NB4 (cell line): ENCODE results near the gene EPM2AIP1.

Experiments used
- MYC ChIP-seq: IDR thresholded peaks from 2 replicates; pipeline ENCODE4 v1.6.1; 2011; ENCODE audit warnings: low read depth, low read length
- POLR2A ChIP-seq: IDR thresholded peaks from 2 replicates; pipeline ENCODE4 v1.6.1; 2011; ENCODE audit warnings: mild to moderate bottlenecking; ENCODE audit not compliant: insufficient read length; ENCODE audit errors: extremely low read depth
- TF ChIP-seq, protein P1 (sequence below): IDR thresholded peaks from one replicate; pipeline ENCODE4 v1.5.1; 2012; ENCODE audit warnings: low read depth, low read length

DNA sequence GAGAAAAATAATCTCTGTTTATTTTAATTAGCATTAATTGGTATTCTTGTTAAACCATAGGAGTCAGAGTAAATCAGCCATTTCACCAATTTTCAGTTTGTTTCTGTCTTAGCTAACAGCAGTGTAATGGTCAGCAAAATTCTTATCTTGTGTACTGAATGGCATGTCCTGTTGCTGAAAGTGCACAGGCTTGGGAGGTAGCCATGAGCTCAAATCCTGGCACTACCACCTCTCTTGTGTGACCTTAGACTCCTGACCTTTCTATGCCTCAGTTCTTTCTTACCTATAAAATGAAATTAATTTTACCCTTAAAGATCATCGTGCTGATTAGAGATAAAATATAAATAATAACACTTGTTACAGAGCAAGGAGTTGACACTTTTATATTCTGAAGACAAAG lies 36.2 kb upstream of the EPM2AIP1 start:
- TF ChIP-seq POLR2A (no peak), MYC (no peak)
- TF ChIP-seq, protein P1, sequence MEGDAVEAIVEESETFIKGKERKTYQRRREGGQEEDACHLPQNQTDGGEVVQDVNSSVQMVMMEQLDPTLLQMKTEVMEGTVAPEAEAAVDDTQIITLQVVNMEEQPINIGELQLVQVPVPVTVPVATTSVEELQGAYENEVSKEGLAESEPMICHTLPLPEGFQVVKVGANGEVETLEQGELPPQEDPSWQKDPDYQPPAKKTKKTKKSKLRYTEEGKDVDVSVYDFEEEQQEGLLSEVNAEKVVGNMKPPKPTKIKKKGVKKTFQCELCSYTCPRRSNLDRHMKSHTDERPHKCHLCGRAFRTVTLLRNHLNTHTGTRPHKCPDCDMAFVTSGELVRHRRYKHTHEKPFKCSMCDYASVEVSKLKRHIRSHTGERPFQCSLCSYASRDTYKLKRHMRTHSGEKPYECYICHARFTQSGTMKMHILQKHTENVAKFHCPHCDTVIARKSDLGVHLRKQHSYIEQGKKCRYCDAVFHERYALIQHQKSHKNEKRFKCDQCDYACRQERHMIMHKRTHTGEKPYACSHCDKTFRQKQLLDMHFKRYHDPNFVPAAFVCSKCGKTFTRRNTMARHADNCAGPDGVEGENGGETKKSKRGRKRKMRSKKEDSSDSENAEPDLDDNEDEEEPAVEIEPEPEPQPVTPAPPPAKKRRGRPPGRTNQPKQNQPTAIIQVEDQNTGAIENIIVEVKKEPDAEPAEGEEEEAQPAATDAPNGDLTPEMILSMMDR = no peak
